NCI-H2107 treated with DMSO at 0.1 percent for 48 hours (cell line): ENCODE data around the gene PTK6.

Source experiments
- DNase-seq: peaks from one replicate; lab custom pipeline; 2025; ENCODE audit not compliant: unreplicated experiment; lab: John Stamatoyannopoulos, UW

The PTK6 gene

DNA sequence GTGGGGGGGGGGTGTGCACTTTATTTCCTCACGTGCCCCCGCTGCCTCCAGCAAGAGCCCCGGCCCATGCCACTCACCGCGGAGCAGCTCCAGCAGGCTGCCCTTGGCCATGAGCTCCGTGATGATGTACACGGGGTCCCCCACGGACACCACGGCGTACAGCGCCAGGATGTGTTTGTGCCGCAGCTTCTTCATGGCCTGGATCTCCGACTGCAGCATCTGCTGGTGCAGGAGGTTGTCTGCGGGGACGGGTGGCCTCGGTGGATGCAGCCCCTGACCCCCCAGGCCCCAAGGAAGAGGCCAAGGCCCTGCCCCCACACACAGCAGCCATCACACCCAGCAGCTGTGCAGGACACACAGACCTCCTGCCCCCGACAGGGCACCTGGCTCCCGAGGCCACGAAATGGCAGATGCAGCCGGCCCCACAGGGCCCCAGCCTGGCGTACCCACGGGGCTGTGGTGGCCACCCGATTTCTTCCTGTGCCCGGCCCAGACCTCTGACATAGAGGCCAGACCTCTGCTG lies 4.7 kb downstream of the PTK6 start:
- DNase-seq: no peak

DNA sequence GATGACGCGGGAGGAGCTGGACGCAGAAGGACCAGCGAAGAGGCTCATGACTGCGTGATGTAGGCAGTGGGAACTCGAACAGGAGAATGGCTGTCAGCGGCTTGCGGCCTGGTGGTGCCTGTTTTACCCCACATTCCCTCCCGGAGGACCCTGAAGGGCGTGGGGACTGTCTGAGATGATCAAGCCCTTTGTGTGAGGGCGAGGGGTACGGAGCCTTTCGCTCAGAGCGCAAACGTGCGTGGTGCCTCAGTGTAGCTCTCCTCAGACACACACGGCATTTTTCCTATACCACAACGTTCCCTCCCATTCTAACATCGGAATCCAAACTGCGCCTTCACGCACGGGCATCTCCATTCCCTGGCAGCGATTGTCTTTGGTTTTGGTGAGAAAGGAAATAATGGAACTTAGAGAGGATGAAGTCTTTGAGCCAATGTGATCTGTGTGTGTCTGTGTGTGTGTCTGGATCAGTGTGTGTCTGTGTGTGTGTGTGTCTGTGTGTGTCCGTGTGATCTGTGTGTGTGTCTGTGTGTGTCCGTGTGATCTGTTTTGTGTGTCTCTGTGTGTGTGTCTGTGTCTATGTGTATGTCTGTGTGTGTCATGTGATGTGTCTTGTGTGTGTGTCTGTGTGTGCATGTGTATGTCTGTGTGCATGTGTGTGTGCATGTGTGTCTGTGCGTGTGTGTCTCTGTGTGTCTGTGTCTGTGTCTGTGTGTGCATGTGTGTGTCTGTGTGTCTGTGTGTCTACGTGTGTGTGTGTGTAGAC lies 5.3 kb downstream of the PTK6 start:
- no peak for DNase-seq

DNA sequence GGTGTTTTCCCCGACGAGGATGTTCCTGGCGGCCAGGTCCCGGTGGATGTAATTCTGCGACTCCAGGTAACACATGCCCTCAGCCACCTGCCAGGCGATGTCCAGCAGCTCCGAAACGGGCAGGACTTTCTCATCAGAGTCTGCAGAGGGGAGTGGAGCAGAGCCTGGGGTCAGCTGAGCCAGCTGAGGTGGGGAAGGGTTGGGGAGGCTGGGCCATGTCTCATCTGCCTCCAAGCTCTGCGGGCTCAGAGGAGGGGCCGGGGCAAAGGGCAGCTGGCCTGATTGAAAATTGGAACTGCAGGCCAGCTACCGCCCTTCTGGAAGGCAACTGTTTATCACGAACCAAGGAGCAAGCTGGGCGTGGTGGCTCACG lies 6.4 kb downstream of the PTK6 start:
- no peak for DNase-seq

- DNase-seq: no peak
These were observed 7.1 kb downstream of the PTK6 start for GRCh38 chr20:63529861-63530787.

DNA sequence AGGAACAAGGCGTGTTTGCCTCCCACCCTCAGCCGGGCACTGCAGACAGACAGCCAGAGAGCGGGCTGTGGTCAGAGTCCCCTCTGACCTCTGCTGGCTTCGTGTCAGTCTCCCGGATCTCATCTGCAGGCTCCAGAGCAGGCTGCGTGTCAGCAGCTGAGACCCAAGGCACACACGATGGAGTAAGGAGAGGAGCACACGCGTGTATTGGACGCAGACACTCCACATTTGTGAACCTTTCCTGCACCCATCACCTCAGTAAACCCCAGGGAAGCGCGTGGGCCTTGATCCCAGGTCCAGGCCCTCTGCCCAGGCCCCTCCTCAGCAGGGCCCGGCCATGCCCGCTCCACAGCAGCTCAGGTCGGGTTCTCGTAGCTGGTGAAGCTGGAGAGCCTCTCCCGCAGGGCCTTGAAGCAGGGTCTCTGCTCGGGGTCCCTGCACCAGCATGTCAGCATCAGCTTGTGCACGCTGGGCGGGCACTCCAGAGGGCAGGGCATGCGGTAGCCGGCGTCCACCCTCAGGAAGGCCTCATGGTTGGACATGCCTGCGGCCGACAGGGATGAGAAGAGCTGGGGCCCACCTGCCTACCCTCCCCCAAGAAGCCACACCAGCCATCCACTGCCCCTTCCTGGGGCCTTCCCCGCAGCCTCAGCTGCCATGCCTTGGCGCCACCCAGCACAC lies 7.9 kb downstream of the PTK6 start:
- no peak for DNase-seq

DNA sequence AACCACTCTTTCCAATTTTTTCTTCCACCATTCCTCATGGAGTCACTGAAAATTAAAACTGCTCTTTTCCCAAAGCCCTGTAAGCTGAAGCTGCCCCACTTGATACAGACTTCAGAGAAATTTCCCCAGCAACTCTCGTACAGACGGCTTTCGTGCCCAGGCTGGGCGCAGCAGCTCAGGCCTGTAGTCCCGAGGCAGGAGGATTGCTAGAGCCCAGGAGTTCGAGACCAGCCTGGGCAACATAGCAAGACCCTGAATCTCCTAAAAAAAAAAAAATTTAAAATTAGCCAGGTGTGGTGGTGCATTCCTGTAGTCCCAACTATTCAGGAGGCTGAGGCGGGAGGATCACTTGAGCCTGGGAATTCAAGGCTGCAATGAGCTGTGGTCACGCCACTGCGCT lies 10.0 kb downstream of the PTK6 start:
- no peak for DNase-seq

DNA sequence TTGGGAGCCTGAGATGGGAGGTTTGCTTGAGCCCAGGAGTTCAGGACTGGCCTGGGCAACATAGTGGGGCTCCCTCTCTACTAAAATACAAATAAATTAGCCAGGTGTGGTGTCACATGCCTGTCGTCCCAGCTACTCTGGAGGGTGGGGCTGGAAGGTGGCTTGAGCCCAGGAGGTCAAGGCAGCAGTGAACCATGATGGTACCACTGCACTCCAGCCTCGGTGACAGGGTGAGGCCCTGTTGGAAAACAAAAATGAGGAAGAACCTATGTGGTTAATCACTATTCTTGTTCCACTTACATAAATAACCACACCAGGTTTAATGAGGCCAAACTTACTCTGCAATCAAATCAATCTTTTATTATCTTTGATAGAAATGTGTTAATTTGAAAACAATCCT lies 11.2 kb downstream of the PTK6 start:
- no peak for DNase-seq

- no peak for DNase-seq
These were observed 12.0 kb downstream of the PTK6 start for GRCh38 chr20:63525185-63525584.

DNA sequence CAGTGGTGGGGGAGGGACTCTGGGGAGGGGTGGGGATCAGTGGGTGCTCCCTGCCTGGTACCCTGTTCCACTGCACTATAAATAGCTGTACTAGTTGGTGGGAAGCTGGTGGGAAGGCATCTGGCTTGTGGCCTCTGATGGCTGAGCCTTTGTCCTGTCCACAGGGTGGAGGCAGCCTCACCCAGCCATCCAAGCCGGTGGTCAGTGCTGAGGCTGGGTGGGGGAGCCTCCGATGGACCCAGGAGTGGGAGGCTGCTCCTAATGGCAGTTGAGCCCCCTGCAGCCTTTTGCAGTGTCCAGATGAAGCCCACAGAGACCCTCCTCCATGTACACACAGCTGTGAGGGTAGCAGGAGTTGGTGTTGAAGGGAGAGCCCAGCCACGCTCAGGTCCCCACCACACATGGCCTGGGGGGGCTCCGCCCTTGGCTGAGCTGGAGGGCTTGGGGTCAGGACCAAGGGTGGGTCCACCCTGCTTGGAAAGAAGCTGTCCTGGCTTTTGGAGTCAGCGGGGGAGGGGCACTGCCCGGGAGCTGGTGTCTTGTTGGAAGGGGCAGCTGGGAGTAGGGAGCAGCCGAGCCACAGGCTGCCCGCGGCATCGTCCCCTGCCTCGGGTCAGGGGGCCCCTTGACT lies 14.1 kb downstream of the PTK6 start:
- DNase-seq: no peak

DNA sequence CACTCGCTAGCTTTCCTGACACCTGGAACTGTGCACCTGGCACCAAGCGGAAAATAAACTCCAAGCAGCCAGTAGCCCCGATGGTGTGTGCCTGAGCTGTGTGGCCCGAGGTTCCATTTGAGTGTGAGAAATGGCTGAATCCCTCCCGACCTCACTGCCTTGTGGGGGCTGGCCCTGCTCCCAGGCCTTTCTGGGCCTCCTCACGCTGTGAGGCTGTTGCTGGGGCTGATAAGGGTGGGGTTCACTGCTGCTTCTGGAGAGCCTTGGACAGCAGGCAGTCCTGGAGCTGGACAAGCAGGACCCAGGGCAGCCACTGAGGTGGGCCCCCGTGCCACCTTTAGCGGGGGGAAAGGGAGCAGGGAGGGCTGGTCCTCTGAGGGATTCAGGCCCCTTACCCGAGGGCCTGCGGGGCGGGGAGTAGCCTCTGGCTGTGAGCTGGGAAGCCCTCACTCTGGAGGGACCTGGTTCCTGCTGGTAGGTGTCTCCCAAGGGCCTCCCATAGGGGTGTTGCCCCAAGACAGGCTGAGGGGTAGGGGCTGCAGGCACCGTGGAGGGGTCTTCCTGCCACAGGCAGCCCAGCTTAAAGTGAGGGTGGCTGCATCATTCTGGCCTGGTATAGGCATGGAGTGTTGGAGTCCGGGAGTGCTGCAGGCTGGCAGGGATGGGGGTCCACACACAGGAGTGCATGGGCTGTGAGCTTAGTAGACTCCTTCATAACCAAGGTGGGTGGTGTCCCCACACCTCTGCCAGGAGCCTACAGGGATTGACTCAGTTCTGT lies 14.9 kb downstream of the PTK6 start:
- DNase-seq: no peak

- no peak for DNase-seq
These were observed 15.6 kb downstream of the PTK6 start for GRCh38 chr20:63521602-63522001.

GRCh38 chr20:63520934-63521601 lies 16.1 kb downstream of the PTK6 start:
- DNase-seq: no peak

DNA sequence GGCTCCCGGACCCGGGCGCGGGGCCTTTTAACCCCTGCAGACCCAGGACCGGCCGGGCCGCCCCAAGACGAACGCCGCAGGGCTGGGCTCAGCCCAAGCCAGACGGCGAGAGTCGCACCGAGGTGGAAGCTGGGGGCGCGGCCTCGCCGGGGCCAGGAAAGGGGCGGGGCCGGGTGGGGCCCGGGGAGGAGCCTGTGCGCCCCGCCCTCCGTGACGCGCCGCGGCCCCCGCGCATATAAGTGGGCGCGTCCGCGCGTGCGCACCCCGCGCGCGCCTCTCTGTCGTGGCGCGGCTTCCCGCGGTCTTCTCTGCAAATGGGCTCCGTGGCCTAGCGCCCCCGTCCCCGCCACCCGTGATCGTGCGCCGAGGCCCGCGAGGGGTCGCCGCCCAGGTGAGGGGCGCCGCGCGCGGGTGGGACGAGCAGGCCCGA lies 16.7 kb downstream of the PTK6 start, which contains the start of gene PPDPF:
TSS of gene PPDPF (plus strand) at position 262 of the 430 bp plus-strand sequence. CDS start 544 bp downstream, outside the sequence.
- no peak for DNase-seq

GRCh38 chr20:63519668-63520503 lies 17.3 kb downstream of the PTK6 start:
- no peak for DNase-seq

DNA sequence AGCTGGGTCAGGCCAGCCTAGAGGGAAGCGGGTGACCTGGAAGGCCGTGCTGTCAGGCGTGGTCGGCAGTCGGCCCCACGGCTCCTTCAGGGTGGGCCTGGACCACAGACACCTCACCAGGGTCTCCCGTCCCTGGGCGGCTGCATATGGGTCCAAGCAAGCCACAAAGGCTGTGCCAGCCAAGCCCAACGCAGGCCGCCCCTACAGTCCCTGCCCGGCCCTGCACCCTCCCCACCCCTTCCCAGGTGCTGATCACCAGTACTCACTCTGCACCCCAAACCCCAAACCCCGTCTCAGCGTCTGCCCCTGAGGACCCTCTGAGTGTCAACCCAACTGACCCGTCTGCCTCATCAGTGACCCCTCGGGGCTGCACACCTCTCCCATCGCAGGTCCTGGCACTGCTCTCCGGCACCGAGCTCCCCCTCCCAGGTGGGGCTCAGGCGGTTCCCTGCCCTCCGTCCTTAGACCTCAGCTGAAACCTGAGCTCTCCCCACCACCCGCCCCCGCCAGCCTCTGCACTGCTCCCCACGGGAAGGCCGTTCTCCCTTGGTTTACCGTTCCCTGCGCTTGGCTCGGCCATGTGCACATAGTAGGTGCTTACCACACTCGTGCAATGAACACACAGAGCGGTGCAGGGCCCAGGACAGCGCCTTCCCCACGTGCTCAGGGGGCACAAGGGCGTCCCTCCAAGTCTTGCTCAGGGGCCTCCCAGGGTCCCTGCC lies 18.1 kb downstream of the PTK6 start:
- DNase-seq: no peak

DNA sequence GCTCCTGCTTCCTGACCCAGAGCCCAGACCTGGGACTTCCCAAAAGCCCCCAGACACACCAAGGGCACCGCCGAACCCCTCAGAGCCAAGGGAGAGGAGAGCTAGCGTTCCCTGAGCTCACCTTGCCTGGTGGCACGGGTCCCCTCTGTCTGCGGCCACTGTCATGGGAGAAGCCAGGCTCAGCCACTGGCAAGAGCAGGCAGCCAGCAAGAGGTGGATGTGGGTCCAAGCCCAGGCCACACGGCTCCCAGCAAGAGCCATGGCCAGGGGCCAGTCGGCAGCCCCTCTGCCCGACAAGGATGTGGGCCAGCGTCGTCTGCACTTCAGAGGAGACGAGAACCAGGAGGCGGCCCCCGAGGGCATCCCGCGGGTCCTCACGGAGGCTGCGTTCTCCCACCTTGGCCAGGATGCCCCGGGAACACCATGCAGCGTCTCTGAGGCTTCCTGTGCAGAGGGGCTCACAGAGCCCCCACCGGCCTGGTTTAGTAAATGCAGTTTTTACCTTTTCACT lies 18.8 kb downstream of the PTK6 start:
- DNase-seq: no peak

GRCh38 chr20:63517376-63518309 lies 19.5 kb downstream of the PTK6 start:
- DNase-seq: no peak
